Fibroblast of lung (primary cell): ENCODE results near the gene GRID1.
"Not testable (repeated sequence)": the region's sequence is repeated elsewhere in the genome, so short reads cannot be mapped to it uniquely, and the experiment has no call there.

ENCODE experiments used
- EZH2 ChIP-seq: IDR thresholded peaks from 2 replicates; pipeline ENCODE4 v1.5.1; 2012; ENCODE audit warnings: low read length, control low read depth, mild to moderate bottlenecking; ENCODE audit errors: missing control alignments
- TF ChIP-seq, protein P1 (sequence below), 2 donors: IDR thresholded peaks in 1 of 2; conservative IDR thresholded peaks in 1 of 2; 1 replicate in 1 of 2; 2 replicates in 1 of 2; pipeline ENCODE4 v1.5.1; 2011 to 2012; ENCODE audit warnings: low read length in 2 of 2, control low read depth in 1 of 2, inconsistent platforms in 1 of 2, low read depth in 1 of 2, mild to moderate bottlenecking in 1 of 2

DNA sequence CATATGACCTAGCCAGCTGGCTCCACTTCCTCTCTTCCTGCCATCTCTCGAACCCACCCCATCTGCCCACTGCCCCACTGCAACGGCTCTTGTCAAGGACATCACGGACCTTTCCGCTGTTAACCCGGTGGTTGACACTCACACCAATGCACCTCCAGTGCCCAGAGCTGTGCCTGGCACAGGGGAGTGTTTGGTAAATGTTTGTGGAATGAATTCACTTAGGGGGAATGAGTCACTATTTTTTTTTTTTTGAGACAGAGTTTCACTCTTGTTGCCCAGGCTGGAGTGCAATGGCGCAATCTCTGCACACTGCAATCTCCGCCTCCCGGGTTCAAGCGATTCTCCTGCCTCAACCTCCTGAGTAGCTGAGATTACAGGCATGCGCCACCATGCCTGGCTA lies 191.1 kb downstream of the GRID1 start:
- TF ChIP-seq, protein P1, sequence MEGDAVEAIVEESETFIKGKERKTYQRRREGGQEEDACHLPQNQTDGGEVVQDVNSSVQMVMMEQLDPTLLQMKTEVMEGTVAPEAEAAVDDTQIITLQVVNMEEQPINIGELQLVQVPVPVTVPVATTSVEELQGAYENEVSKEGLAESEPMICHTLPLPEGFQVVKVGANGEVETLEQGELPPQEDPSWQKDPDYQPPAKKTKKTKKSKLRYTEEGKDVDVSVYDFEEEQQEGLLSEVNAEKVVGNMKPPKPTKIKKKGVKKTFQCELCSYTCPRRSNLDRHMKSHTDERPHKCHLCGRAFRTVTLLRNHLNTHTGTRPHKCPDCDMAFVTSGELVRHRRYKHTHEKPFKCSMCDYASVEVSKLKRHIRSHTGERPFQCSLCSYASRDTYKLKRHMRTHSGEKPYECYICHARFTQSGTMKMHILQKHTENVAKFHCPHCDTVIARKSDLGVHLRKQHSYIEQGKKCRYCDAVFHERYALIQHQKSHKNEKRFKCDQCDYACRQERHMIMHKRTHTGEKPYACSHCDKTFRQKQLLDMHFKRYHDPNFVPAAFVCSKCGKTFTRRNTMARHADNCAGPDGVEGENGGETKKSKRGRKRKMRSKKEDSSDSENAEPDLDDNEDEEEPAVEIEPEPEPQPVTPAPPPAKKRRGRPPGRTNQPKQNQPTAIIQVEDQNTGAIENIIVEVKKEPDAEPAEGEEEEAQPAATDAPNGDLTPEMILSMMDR (conservative IDR thresholded peaks at IDR 0.05 in 1 of 2, IDR thresholded peaks at IDR 0.05 in 1 of 2; ENCODE audit: low read depth in 1 of 2, low read length in 2 of 2): not testable (repeated sequence)
- TF ChIP-seq EZH2: not testable (repeated sequence)
